GM12873 (cell line): Measurements from ENCODE around the gene GRIK3.
A peak's percentile ranks its signal among the peaks of the same experiment; 100 is the strongest.

Source experiments
- TF ChIP-seq, protein P1 (sequence below): IDR thresholded peaks from 2 replicates; pipeline ENCODE4 v1.5.1; 2012; ENCODE audit warnings: low read depth, mild to moderate bottlenecking, moderate library complexity, low read length, control low read depth; ENCODE audit not compliant: insufficient read depth; ENCODE audit errors: missing control alignments

Gene GRIK3

DNA sequence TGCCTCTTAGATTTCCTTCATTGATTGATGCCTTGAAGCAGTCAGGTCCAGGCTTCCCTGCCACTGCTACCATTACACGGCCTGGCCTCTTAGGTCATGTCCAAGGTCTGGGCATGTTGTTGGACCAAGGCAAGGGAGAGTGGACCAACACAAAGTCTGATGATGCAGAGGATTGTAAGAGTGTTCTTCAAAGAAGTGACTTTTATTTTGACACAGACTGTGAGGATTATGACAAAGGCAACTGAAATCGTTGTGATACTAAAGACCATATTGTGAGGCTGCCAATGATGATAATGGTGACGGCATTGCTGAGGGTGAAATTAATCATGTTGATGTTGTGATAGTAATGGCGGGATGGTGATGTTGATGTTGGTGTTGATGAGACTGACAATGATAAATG, 149.5 kb downstream of the GRIK3 start:
- TF ChIP-seq, protein P1, sequence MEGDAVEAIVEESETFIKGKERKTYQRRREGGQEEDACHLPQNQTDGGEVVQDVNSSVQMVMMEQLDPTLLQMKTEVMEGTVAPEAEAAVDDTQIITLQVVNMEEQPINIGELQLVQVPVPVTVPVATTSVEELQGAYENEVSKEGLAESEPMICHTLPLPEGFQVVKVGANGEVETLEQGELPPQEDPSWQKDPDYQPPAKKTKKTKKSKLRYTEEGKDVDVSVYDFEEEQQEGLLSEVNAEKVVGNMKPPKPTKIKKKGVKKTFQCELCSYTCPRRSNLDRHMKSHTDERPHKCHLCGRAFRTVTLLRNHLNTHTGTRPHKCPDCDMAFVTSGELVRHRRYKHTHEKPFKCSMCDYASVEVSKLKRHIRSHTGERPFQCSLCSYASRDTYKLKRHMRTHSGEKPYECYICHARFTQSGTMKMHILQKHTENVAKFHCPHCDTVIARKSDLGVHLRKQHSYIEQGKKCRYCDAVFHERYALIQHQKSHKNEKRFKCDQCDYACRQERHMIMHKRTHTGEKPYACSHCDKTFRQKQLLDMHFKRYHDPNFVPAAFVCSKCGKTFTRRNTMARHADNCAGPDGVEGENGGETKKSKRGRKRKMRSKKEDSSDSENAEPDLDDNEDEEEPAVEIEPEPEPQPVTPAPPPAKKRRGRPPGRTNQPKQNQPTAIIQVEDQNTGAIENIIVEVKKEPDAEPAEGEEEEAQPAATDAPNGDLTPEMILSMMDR = no peak

DNA sequence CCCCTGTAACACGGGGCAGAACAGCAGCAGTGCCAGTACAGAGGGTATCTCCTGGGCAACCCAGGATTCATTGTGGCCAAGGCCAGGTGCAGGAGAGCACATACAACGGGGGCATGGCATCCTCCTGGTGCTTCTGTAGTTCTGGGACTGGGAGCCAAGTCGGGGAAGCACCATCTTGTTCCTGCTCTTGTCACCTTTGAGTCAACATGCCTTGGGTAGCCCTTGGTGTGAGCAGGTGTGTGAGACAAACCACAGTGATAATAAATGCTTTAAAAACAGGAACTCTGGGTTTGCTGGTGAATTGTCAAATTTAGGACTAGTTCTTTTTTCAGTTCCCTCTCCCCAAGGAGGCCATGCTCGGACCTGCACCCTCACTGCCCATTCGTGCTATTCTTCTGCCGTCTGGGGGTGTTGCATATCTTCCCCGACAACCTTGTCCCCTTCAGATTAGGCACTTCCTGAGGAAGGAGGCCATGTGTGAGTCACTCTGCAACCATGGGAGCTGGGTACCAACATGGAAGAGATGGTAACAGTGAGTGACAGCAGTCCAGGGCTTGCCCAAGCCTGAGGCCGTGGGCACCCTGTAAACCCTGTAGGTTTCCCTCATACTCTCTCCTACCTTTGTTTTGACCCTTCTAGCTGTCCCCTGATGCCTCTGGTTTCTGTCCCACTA, 150.2 kb downstream of the GRIK3 start:
- TF ChIP-seq, protein P1 = no peak

- TF ChIP-seq, protein P1 = no peak
Observed at GRCh38 chr1:36883315-36883949, 150.9 kb downstream of the GRIK3 start.

GRCh38 chr1:36882536-36883285, 151.6 kb downstream of the GRIK3 start:
- TF ChIP-seq, protein P1 = peak; percentile 2

GRCh38 chr1:36881541-36881940, 152.8 kb downstream of the GRIK3 start:
- TF ChIP-seq, protein P1 = no peak

- TF ChIP-seq, protein P1 = no peak
Observed at GRCh38 chr1:36881068-36881405, 153.3 kb downstream of the GRIK3 start.
